HepG2 (cell line): ENCODE results near the gene NKD1. TPM values are rescaled to one million over a fixed set of nuclear protein-coding genes. Genes with fewer than 3 reads are reported as not detected.

ENCODE experiments used
- ATAC-seq: fragments of 200-7000 bp; cut with Tn5 transposase; 3 replicates; pipeline ENCODE4 v1.9.1; 2020; ENCODE audit warnings: mild to moderate bottlenecking, moderate library complexity
- BruUV-seq: library from RNA; stranded (reverse); fragments of 400-500 nt; replicated peaks from 2 replicates; lab custom pipeline; 2021; lab: Mats Ljungman, UMichigan
- CTCF ChIA-PET: fragments of 300-600 bp; formaldehyde crosslinking; extraction: SDS; loops from one replicate; lab custom pipeline; 2021; ENCODE audit warnings: low total read pairs, inconsistent platforms, low intra/inter-chr PET ratio; lab: Yijun Ruan, JAX
- POLR2A ChIA-PET: fragments of 350-600 bp; sonication (Branson Sonifier 250); formaldehyde crosslinking; loops from one replicate; lab custom pipeline; 2020; ENCODE audit warnings: antibody characterized with exemption, inconsistent platforms; lab: Yijun Ruan, JAX
- DNase-seq: peaks from one replicate; pipeline ENCODE4 v3.0.0-alpha.2; 2015; ENCODE audit warnings: low spot score
- FAIRE-seq: peaks from 3 replicates; lab custom pipeline; 2011; peaks lifted over from hg19 to GRCh38; lab: Jason Lieb, UNC
- H2AFZ ChIP-seq: one replicate; pipeline ENCODE4 v1.6.1; 2011; ENCODE audit warnings: low read length, inconsistent platforms
- H3K27ac ChIP-seq: fragments of 300-600 bp; 3 replicates; pipeline ENCODE4 v1.8.0; 2011; ENCODE audit warnings: mixed run types, mild to moderate bottlenecking, mixed read lengths, low read length, inconsistent platforms; ENCODE audit not compliant: insufficient read depth; ENCODE audit errors: extremely low read length
- H3K27me3 ChIP-seq, 2 experiments: fragments of 200-600 bp in 1 of 2; 2 replicates in 1 of 2; 3 replicates in 1 of 2; pipeline versions ENCODE4 v1.6.0 to v1.8.0; 2011; ENCODE audit warnings: low read length in 2 of 2, mild to moderate bottlenecking in 2 of 2, moderate library complexity in 2 of 2, inconsistent platforms in 1 of 2; ENCODE audit not compliant: insufficient read depth in 2 of 2, control insufficient read depth in 1 of 2
- H3K36me3 ChIP-seq, 2 experiments: fragments of 200-600 bp in 1 of 2; replicated peaks in 1 of 2; 2 replicates in 1 of 2; 3 replicates in 1 of 2; pipeline versions ENCODE4 v1.5.1 to v1.8.0; 2011; ENCODE audit warnings: low read length in 2 of 2, inconsistent platforms in 1 of 2; ENCODE audit not compliant: insufficient read depth in 2 of 2, control insufficient read depth in 1 of 2
- H3K4me1 ChIP-seq: 2 replicates; pipeline ENCODE4 v1.5.1; 2012; ENCODE audit warnings: low read length, inconsistent platforms; ENCODE audit not compliant: insufficient read depth
- H3K4me2 ChIP-seq: 2 replicates; pipeline ENCODE4 v1.6.0; 2011; ENCODE audit warnings: low read depth, low read length, inconsistent platforms
- H3K4me3 ChIP-seq, 3 experiments: fragments of 200-600 bp in 1 of 3; sonication (generic), shearing (Covaris generic) in 1 of 3; replicated peaks in 1 of 3; 2 replicates each; pipeline ENCODE4 v1.5.1; 2011 to 2016; ENCODE audit warnings: low read length in 3 of 3, inconsistent platforms in 2 of 3, low read depth in 2 of 3, mild to moderate bottlenecking in 2 of 3, control low read depth in 1 of 3, mixed read lengths in 1 of 3; ENCODE audit not compliant: insufficient read depth in 1 of 3
- H3K79me2 ChIP-seq: one replicate; pipeline ENCODE4 v1.6.1; 2011; ENCODE audit warnings: low read length, inconsistent platforms; ENCODE audit not compliant: insufficient read depth
- H3K9ac ChIP-seq: 2 replicates; pipeline ENCODE4 v1.6.0; 2011; ENCODE audit warnings: mild to moderate bottlenecking, low read depth, low read length, inconsistent platforms; ENCODE audit not compliant: insufficient read depth
- H3K9me3 ChIP-seq: 2 replicates; pipeline ENCODE4 v1.5.1; 2012; ENCODE audit warnings: mild to moderate bottlenecking, low read length
- H4K20me1 ChIP-seq: 2 replicates; pipeline ENCODE4 v1.6.0; 2011; ENCODE audit warnings: inconsistent platforms, mild to moderate bottlenecking, low read length, moderate library complexity; ENCODE audit not compliant: insufficient read depth
- DPF2 ChIP-seq: sonication (generic); formaldehyde crosslinking; IDR thresholded peaks from 2 replicates; pipeline ENCODE4 v1.4.0; 2020; ENCODE audit warnings: mild to moderate bottlenecking, low read depth, missing genetic modification reagents, borderline replicate concordance
- IKZF4 ChIP-seq: sonication (generic); formaldehyde crosslinking; IDR thresholded peaks from 2 replicates; pipeline ENCODE4 v1.5.1; 2020; ENCODE audit warnings: borderline replicate concordance, mild to moderate bottlenecking, low read depth, missing genetic modification reagents; ENCODE audit errors: not compliant biosample characterization
- SP5 ChIP-seq: IDR thresholded peaks from 2 replicates; pipeline ENCODE4 v1.6.1; 2016; ENCODE audit warnings: low read depth, borderline replicate concordance
- ZFP1 ChIP-seq: IDR thresholded peaks from 2 replicates; pipeline ENCODE4 v1.6.1; 2016
- ZNF136 ChIP-seq: sonication (generic); formaldehyde crosslinking; IDR thresholded peaks from 2 replicates; pipeline ENCODE4 v1.8.1; 2022; ENCODE audit warnings: low read depth, mild to moderate bottlenecking, moderate library complexity, missing genetic modification reagents
- ZNF160 ChIP-seq: sonication (generic); formaldehyde crosslinking; IDR thresholded peaks from 2 replicates; pipeline ENCODE4 v1.8.0; 2022; ENCODE audit warnings: mild to moderate bottlenecking, inconsistent platforms, missing genetic modification reagents
- ZNF644 ChIP-seq: IDR thresholded peaks from 2 replicates; pipeline ENCODE4 v1.6.1; 2016; ENCODE audit warnings: low read depth
- WGBS: methylation state at CpG from one replicate; pipeline ENCODE4 v1.1.6; 2017; ENCODE audit warnings: low lambda C conversion rate; 5-methylcytosine and 5-hydroxymethylcytosine counted together
- in situ Hi-C: cut with HindIII; loops from 2 replicates; pipeline ENCODE4 v1.10.0; 2017; ENCODE audit warnings: low pct_unique_long_range_greater_than_20kb; ENCODE audit not compliant: extremely low pct_ligation_motif_present
- intact Hi-C: fragments of 100-400 bp; cut with micrococcal nuclease; formaldehyde crosslinking; loops from one replicate; pipeline ENCODE4 v1.10.0; 2022; ENCODE audit not compliant: unreplicated experiment
- polyA plus RNA-seq, 8 experiments: library from polyadenylated mRNA; depleted of rRNA in 3 of 8; stranded (reverse) in 7 of 8; unstranded in 1 of 8; fragments of >200 nt; fragmentation: Illumina TruSeq in 4 of 8; extraction: Trizol in 4 of 8; gene quantifications; 2 replicates each; pipeline versions ENCODE4 v1.2.1 to v1.2.3, GENCODE V29; 2011 to 2016; ENCODE audit warnings: low read depth in 4 of 8, missing spikeins in 1 of 8, mixed read lengths in 1 of 8; ENCODE audit not compliant: insufficient read depth in 1 of 8
- total RNA-seq, 5 experiments: library from RNA; depleted of rRNA; stranded (reverse); fragments of >200 nt; fragmentation: Illumina TruSeq; extraction: Trizol; gene quantifications; 2 replicates each; pipeline ENCODE4 v1.2.3, GENCODE V29; 2016; ENCODE audit warnings: low read depth in 1 of 5

The NKD1 gene
- total and polyA plus RNA-seq, 2 of the 13 experiments (the other 11 are each of a cell fraction or from before 2014, with no cell fraction given) = 70.4 to 121 TPM

DNA sequence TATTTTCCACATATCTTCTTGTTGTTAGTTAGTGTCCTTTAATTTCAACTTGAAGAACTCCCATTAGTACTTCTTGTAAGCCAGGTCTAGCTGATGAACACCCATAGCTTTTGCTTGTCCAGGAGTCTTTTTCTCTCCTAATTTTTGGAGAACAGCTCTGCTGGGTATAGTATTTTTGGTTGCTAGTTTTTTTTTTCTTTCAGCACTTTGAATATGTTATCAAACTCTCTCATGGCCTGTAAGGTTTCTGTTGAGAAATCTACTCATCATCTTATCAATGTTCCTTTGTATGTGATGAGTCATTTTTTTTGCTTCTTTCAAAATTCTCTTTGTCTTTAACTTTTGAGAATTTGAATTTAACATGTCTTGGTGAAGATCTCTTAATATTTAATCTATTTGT is 31.8 kb upstream of the NKD1 start:
- no peak overlapping the region for H2AFZ ChIP-seq
- peaks cover 10 to 22% of the 10 kb centered on the region in 2 experiments for H3K36me3 ChIP-seq
- no peak for DNase-seq
- H3K9ac ChIP-seq = no peak overlapping the region
- no peaks in the 10 kb centered on the region for H4K20me1 ChIP-seq
- no peak for ATAC-seq
- H3K4me2 ChIP-seq = no peak overlapping the region
- POLR2A ChIA-PET = interaction anchor here (1.2 to 6.6 kb wide), 5 partner anchors 10 to 51 kb away, joined by 3 to 143 read pairs (median 66); no protein-coding TSS in a partner anchor
- H3K79me2 ChIP-seq = peaks cover 67% of the 10 kb centered on the region
- H3K27me3 ChIP-seq = no peaks in the 10 kb centered on the region
- intact Hi-C loops = no loop called here
- in situ Hi-C loops = no loop called here
- CTCF ChIA-PET = no interaction called here
- no TSS peak for BruUV-seq
- TF ChIP-seq ZNF136 (CRISPR knock-in tag) (peak; percentile 100), ZFP1 (0 out of 2 replicates have a peak, but pooled peaks have one; percentile 41), IKZF4 (CRISPR knock-in tag) (no peak), DPF2 (CRISPR knock-in tag) (no peak), SP5 (CRISPR knock-in tag) (no peak)
- FAIRE-seq = no peak
- peaks cover 30% of the 10 kb centered on the region for H3K9me3 ChIP-seq
- H3K4me3 ChIP-seq = no peak overlapping the region
- no peak overlapping the region for H3K27ac ChIP-seq
- H3K4me1 ChIP-seq = peaks cover 86% of the 10 kb centered on the region

DNA sequence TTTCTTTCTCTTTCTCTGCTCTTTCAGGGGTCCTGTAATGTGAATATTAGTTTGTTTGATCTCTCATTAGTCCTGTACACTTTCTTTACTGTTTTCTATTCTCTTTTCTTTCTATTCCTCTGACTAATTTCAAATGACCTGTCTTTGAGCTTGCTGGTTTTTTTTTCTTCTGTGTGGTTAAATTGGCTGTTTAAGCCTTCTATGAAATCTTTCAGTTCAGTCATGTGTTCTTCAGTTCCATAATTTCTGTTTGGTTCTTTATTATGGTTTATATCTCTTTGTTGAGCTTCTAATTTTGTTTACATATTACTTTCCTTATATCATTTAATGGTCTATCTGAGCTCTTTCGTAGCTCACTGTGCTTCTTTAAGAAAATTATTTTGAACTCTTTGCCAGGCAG is 31.3 kb upstream of the NKD1 start:
- Histone ChIP-seq H4K20me1 (no peaks in the 10 kb centered on the region), H2AFZ (no peak overlapping the region), H3K4me3 (no peak overlapping the region), H3K27me3 (no peaks in the 10 kb centered on the region), H3K27ac (peak overlapping the region; percentile 7), H3K4me2 (no peak overlapping the region), H3K4me1 (peaks cover 86% of the 10 kb centered on the region), H3K9me3 (peaks cover 28% of the 10 kb centered on the region), H3K79me2 (peaks cover 67% of the 10 kb centered on the region), H3K9ac (no peak overlapping the region), H3K36me3 (peaks cover 13 to 27% of the 10 kb centered on the region in 2 experiments)
- intact Hi-C loops (no loop called here), in situ Hi-C loops (no loop called here)
- 98% methylated on average over 1 of the region's 1 CpG for WGBS
- BruUV-seq = no TSS peak
- CTCF ChIA-PET = no interaction called here
- DNase-seq (no peak), ATAC-seq (no peak), FAIRE-seq (no peak)
- no peak for TF ChIP-seq ZNF644 (CRISPR knock-in tag)
- peak; percentile 96 for TF ChIP-seq ZNF160 (CRISPR knock-in tag)
- POLR2A ChIA-PET = interaction anchor here (1.2 to 6.6 kb wide), 5 partner anchors 11 to 52 kb away, joined by 3 to 143 read pairs (median 66); no protein-coding TSS in a partner anchor
